ENCODE measurements around the gene MOB3B. TPM values are rescaled to one million over a fixed set of nuclear protein-coding genes. Genes with fewer than 3 reads are reported as not detected.

The MOB3B gene
- total RNA-seq, 1 donor from 2014 or later: 19.3 TPM

- DNase-seq (ENCODE audit: low spot score): no peak
Observed at GRCh38 chr9:27365707-27366376, 163.8 kb downstream of the MOB3B start.

- no peak for DNase-seq (ENCODE audit: low spot score)
Observed at GRCh38 chr9:27362447-27363210, 167.0 kb downstream of the MOB3B start.

DNA sequence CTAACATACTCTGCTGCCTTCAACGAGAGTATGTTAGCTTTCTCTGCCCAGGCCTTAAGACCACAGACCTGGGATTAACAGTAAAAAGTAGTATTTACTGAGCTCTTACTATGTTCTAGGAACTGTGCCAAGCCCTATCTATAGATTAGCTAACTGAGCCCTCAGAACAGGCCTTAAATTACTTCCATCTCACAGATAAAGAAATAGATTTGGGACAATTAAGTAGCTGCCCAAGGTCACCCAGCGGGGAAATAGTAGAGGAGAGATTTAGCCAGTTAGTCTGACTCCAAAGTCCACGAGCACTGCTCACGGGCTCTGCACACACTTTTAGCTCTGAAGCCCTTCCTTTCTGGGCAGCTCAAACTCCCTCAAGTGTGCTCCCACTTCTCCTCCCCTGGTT, 168.1 kb downstream of the MOB3B start:
- DNase-seq (ENCODE audit: low spot score): peak; percentile 38

GRCh38 chr9:27359763-27360162, 169.9 kb downstream of the MOB3B start:
- DNase-seq (ENCODE audit: low spot score): no peak

DNA sequence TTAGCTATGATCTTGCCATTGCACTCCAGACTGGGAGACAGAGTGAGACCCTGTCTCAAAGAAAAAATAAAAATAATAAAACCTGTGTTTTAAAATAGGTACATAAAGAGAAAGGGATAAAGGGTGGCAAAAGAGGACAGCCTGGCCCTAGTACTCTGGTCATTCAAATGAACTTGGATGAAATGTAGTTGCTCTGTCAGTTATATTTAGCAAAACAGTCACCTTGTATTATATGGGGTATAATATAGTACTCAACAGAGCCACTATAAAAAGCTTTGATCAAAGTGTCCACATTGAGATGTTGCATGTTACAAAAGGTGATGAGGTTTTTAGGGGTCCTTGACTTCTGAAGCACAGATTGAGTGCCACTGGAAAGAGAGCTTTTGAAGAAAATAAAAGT, 171.6 kb downstream of the MOB3B start:
- no peak for DNase-seq (ENCODE audit: low spot score)

GRCh38 chr9:27356446-27356845, 173.2 kb downstream of the MOB3B start:
- DNase-seq (ENCODE audit: low spot score): no peak

DNA sequence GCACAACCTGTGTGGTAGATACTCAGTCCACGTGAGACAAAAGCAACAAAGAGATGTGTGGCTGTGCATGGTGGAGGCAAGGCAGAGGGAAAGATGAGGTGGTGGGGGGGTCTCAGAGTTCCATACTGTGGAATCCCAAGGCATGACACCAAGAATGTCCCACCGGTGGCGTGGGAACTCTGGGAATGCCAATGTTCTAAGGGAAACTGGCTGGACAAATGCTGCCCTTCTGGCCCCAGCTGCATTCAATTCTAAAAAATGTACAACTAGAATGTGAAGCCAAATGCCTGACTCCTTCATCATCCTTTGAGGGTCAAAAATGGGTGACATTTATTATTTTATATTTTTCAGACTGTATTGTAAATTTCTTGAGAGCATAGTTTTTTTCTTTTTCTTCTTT, 174.4 kb downstream of the MOB3B start:
- DNase-seq (ENCODE audit: low spot score): no peak

DNA sequence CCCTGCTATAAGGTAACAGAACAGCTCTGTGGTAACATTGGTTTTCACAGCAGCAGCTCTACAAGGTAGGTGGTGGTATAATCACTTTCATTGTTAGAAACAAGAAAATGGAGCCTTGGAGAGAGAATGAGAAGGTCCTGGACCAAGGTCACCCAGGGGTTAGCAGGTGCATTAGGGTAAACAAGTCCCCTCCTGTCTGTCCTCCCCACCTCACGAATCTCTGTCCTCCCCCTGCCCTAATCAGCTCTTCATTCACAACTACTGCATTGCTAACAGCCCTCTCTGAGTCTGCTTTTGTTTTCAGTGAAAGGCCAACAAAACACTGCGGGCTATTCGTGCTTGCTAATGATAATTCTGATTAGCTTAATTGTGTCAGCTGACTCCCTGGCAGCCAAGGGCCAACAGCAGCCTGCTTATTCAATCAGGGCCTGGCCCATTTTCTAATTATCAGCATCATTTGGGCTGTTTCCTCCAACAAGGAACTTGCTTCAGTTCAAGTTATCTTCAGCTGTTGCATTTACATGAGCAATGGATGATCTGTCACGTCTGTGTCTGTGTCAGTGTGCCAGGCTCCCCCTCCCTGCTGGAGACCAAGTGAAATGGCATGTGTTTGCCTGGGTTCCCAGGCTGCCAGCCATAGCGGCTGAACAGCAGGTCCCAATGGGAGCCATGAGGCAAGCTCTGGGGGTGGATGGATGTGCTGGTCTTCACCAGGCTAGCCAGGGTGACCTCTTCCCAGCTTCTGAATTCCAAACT, 176.0 kb downstream of the MOB3B start:
- no peak for DNase-seq (ENCODE audit: low spot score)

- DNase-seq (ENCODE audit: low spot score): no peak
Observed at GRCh38 chr9:27353166-27353473, 176.5 kb downstream of the MOB3B start.

GRCh38 chr9:27352457-27353165, 177.0 kb downstream of the MOB3B start:
- DNase-seq (ENCODE audit: low spot score): peak; percentile 19

GRCh38 chr9:27351438-27351837, 178.2 kb downstream of the MOB3B start:
- peak; percentile 63 for DNase-seq (ENCODE audit: low spot score)

- no peak for DNase-seq (ENCODE audit: low spot score)
Observed at GRCh38 chr9:27350382-27350976, 179.1 kb downstream of the MOB3B start.

DNA sequence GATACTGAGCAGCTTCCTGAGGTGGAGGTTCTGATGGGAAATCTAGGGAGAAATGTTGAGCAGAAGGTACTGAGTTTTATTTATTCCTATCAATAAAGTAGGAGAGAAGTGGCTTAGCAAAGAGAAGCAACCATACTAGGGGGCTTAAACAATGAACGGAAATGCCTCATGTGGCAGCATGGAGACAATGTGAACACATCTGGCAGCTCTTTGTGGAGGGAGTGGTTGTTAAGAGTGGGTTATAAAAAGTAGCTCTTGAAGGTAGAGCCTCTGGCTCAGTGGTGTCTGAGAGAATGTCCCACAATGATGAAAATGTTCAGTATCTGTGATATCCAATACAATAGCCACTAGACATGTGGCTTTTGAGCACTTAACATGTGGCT, 179.9 kb downstream of the MOB3B start:
- no peak for DNase-seq (ENCODE audit: low spot score)

- no peak for DNase-seq (ENCODE audit: low spot score)
Observed at GRCh38 chr9:27348785-27349697, 180.6 kb downstream of the MOB3B start.

- no peak for DNase-seq (ENCODE audit: low spot score)
Observed at GRCh38 chr9:27347889-27348288, 181.7 kb downstream of the MOB3B start.

- DNase-seq (ENCODE audit: low spot score): no peak
Observed at GRCh38 chr9:27344776-27345175, 184.8 kb downstream of the MOB3B start.

- DNase-seq (ENCODE audit: low spot score): no peak
Observed at GRCh38 chr9:27341545-27342294, 187.9 kb downstream of the MOB3B start.

DNA sequence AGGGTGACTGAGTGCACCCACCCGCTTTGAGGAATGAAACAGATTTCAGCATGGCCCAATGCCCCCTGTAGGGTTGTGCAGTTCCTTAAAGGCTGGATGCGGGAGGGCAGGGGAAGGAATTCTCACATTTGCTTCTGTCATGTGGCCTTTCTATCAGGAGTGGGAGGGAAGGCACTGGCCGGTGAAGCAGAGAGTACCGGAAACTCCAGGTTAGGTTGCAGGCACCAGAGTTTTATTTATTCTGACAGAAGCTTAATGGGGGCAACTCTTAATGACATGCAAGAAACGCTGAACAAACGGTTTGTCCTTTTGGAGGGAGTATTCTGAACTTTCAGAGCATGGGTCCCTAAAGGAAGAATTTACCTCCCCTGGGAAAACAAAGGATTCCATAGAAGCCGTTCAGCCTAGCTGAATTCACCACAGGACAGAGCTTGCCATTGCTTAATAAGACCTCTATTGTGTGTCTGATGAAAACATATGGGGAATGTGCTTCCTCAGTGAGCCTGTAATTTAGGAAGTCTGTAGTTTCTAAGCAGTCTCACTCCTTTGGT, 188.6 kb downstream of the MOB3B start:
- DNase-seq (ENCODE audit: low spot score): no peak

DNA sequence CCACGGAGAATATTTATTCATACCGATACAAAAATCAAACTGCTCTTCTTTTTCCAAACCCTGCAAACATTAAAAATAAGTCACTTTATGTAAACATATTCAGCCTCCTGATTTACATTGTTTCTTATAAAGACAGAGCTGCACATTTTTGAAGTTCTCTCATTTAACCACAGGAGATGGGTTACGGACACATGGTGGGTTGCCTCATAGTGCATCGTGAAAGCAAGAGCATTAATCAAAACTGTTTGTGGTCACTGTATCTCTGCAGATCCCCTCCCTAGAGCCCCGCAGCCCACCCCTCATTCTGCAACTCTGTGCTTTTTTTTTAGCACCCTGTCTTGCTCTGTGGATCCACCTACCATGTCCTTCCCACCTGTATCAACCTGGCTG, 189.3 kb downstream of the MOB3B start:
- DNase-seq (ENCODE audit: low spot score): no peak
